Right lobe of liver (tissue), 4 donors: ENCODE measurements around the gene KANSL1L.

ENCODE experiments used
- POLR2A ChIP-seq: fragments of 450-650 bp; IDR thresholded peaks from one replicate; pipeline ENCODE4 v1.6.1; 2017; ENCODE audit warnings: antibody characterized with exemption, mild to moderate bottlenecking
- TF ChIP-seq, protein P1 (sequence below), 4 donors: fragments of 200-600 bp in 3 of 4; fragments of 450-650 bp in 1 of 4; IDR thresholded peaks; one replicate each; pipeline versions ENCODE4 v1.5.1 to v1.8.0; 2016 to 2022; ENCODE audit warnings: antibody characterized with exemption in 4 of 4, mild to moderate bottlenecking in 2 of 4
- donor health status: DM: no; HTN: no; CAD: no.
- donor health status: DM: no; HTN: no; CAD: no.
- donor health status: DM: no; HTN: yes; CAD: no.

DNA sequence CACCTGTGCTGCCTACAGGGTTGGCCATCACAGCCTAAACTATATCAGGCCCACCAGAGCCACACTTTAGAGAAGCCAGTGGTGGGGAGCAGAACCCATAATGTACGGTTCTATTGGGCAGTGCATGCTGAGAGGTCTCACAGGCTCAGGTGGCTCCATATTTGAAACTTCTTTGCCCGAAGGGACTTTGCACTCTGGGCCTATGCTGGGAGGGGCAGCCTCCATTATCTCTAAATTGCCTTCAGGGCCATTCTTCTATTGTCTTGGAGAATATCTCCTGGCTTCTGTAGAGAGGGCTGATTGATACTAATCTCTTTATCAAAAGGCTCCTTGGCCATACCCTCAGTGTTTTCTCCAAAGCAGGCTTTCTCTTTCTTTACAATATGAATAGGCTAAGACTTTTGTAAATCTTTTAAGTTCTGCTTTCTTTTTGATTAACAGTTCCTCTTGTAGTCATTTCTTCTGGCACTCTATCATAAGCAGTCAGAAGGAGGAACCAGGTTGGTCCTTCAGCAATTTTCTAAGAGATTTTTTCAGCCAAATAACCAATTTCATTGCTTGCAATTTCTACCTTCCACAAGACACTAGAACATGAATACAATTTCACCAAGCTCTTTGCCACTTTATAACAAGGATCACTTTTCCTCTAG is 124.2 kb downstream of the KANSL1L start:
- TF ChIP-seq, protein P1, sequence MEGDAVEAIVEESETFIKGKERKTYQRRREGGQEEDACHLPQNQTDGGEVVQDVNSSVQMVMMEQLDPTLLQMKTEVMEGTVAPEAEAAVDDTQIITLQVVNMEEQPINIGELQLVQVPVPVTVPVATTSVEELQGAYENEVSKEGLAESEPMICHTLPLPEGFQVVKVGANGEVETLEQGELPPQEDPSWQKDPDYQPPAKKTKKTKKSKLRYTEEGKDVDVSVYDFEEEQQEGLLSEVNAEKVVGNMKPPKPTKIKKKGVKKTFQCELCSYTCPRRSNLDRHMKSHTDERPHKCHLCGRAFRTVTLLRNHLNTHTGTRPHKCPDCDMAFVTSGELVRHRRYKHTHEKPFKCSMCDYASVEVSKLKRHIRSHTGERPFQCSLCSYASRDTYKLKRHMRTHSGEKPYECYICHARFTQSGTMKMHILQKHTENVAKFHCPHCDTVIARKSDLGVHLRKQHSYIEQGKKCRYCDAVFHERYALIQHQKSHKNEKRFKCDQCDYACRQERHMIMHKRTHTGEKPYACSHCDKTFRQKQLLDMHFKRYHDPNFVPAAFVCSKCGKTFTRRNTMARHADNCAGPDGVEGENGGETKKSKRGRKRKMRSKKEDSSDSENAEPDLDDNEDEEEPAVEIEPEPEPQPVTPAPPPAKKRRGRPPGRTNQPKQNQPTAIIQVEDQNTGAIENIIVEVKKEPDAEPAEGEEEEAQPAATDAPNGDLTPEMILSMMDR (IDR thresholded peaks at IDR 0.05), result no peak
- no peak for TF ChIP-seq POLR2A
